ENCODE measurements around the gene UHRF1.

DNA sequence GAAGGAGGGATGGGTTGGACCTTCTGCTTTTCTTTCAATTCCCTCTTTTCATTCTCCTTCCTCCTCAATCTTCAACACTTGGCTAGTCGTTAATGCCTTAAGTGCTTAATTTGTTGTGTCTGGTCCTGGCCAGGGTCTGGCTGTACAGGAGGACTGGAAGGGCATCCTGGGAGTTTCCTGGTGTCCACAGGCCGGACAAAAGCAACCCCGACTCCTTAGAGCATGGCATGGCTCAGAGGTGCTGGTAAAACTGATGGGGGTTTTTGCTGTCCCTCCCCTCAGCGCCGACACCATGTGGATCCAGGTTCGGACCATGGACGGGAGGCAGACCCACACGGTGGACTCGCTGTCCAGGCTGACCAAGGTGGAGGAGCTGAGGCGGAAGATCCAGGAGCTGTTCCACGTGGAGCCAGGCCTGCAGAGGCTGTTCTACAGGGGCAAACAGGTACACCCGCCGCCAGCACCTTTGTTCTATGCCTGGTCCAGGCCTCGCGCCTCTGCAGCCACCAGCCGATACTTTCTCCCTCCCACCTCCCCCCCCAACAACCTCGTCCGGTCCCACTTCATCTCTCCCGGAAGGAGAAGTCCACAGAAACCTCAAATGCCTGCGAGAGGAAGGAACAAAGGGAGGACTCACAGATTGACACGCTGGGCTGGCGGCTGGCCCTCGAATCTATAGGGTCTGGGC is 1.4 kb downstream of the UHRF1 start:
- no peak for TF ChIP-seq POLR2AphosphoS5 (IDR thresholded peaks at IDR 0.05; ENCODE audit: low read depth, low read length)
- TF ChIP-seq POLR2A (IDR thresholded peaks at IDR 0.05; ENCODE audit: low read depth, low read length), result no peak
- no peak for TF ChIP-seq PAX5 (IDR thresholded peaks at IDR 0.05; ENCODE audit: insufficient read depth, low read length, severe bottlenecking)
